SK-N-SH treated with all-trans-retinoic acid at 6 μM for 48 hours (cell line): ENCODE results near the gene EPHA1.

ENCODE experiments used
- ATAC-seq: fragments of 200-7000 bp; cut with Tn5 transposase; 3 replicates; pipeline ENCODE4 v1.9.1; 2020; ENCODE audit warnings: mild to moderate bottlenecking, moderate library complexity
- ARNTL ChIP-seq: fragments of 450-650 bp; formaldehyde crosslinking; IDR thresholded peaks from 2 replicates; pipeline ENCODE4 v1.5.0; 2020; ENCODE audit warnings: low read depth, mild to moderate bottlenecking, moderate library complexity, borderline replicate concordance
- CREB5 ChIP-seq: fragments of 250-450 bp; sonication (Bioruptor Pico); IDR thresholded peaks from 2 replicates; pipeline ENCODE4 v1.5.1; 2020; ENCODE audit warnings: low read depth, mild to moderate bottlenecking, moderate library complexity
- ESRRG ChIP-seq: fragments of 250-450 bp; sonication (Bioruptor Pico); IDR thresholded peaks from 2 replicates; pipeline ENCODE4 v1.6.1; 2021; ENCODE audit warnings: mild to moderate bottlenecking
- GLIS3 ChIP-seq: fragments of 250-450 bp; sonication (Bioruptor Pico); IDR thresholded peaks from 2 replicates; pipeline ENCODE4 v1.5.0; 2020; ENCODE audit warnings: mild to moderate bottlenecking, moderate library complexity
- OSR1 ChIP-seq: fragments of 250-450 bp; sonication (Bioruptor Pico); IDR thresholded peaks from 2 replicates; pipeline ENCODE4 v1.8.0; 2022; ENCODE audit warnings: moderate library complexity, mild to moderate bottlenecking, inconsistent platforms
- PPARA ChIP-seq: fragments of 250-450 bp; sonication (Bioruptor Pico); IDR thresholded peaks from 2 replicates; pipeline ENCODE4 v1.5.0; 2020; ENCODE audit warnings: mild to moderate bottlenecking, borderline replicate concordance
- RARB ChIP-seq: fragments of 250-450 bp; sonication (Bioruptor Pico); IDR thresholded peaks from 2 replicates; pipeline ENCODE4 v1.8.0; 2021; ENCODE audit warnings: mild to moderate bottlenecking, moderate library complexity
- SNAI2 ChIP-seq: fragments of 250-450 bp; sonication (Bioruptor Pico); IDR thresholded peaks from 2 replicates; pipeline ENCODE4 v1.5.0; 2020; ENCODE audit warnings: mild to moderate bottlenecking, moderate library complexity
- ZC3H10 ChIP-seq: fragments of 250-450 bp; sonication (Bioruptor Pico); IDR thresholded peaks from 2 replicates; pipeline ENCODE4 v1.5.1; 2021; ENCODE audit warnings: mild to moderate bottlenecking, moderate library complexity
- ZFP30 ChIP-seq: fragments of 450-650 bp; formaldehyde crosslinking; IDR thresholded peaks from 2 replicates; pipeline ENCODE4 v1.5.0; 2022; ENCODE audit warnings: mild to moderate bottlenecking, moderate library complexity
- ZNF565 ChIP-seq: fragments of 450-650 bp; formaldehyde crosslinking; conservative IDR thresholded peaks from 2 replicates; pipeline ENCODE4 v1.5.0; 2020; ENCODE audit warnings: low read depth, mild to moderate bottlenecking, moderate library complexity
- ZNF70 ChIP-seq: fragments of 450-650 bp; formaldehyde crosslinking; IDR thresholded peaks from 2 replicates; pipeline ENCODE4 v1.5.0; 2020; ENCODE audit warnings: mild to moderate bottlenecking, moderate library complexity
- TF ChIP-seq, protein P1 (sequence below): fragments of 250-450 bp; sonication (Bioruptor Pico); IDR thresholded peaks from 2 replicates; pipeline ENCODE4 v1.8.0; 2020; ENCODE audit warnings: mild to moderate bottlenecking, moderate library complexity, borderline replicate concordance
- TF ChIP-seq, protein P2 (sequence below): fragments of 250-450 bp; sonication (Bioruptor Pico); IDR thresholded peaks from 2 replicates; pipeline ENCODE4 v1.5.0; 2020; ENCODE audit warnings: mild to moderate bottlenecking, moderate library complexity

EPHA1 gene

DNA sequence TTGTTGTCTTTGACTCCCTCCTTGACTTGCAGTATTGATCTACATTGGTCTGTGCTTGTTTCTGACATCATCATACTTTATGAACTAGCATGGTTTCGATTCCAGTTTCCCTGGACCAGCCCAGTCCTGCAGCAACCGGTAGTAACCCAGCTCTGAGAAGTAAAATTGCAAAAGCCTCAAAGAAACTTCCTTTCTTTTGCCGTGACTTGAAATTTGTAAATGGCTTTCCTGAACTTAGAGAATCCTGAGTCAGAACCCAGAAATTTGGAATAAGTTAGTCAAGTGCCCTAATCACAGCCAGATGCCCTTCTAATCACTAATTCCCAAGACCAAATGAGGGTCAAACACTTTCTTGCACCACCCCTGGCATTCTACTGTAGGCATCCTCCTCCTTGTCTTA, 49.6 kb upstream of the EPHA1 start (continued):
- TF ChIP-seq, protein P1, sequence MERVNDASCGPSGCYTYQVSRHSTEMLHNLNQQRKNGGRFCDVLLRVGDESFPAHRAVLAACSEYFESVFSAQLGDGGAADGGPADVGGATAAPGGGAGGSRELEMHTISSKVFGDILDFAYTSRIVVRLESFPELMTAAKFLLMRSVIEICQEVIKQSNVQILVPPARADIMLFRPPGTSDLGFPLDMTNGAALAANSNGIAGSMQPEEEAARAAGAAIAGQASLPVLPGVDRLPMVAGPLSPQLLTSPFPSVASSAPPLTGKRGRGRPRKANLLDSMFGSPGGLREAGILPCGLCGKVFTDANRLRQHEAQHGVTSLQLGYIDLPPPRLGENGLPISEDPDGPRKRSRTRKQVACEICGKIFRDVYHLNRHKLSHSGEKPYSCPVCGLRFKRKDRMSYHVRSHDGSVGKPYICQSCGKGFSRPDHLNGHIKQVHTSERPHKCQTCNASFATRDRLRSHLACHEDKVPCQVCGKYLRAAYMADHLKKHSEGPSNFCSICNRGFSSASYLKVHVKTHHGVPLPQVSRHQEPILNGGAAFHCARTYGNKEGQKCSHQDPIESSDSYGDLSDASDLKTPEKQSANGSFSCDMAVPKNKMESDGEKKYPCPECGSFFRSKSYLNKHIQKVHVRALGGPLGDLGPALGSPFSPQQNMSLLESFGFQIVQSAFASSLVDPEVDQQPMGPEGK (CRISPR knock-in tag): no peak
- TF ChIP-seq ZNF70 (CRISPR knock-in tag) (no peak), PPARA (no peak), SNAI2 (CRISPR knock-in tag) (no peak), RARB (CRISPR knock-in tag) (no peak), ZC3H10 (CRISPR knock-in tag) (no peak), ARNTL (CRISPR knock-in tag) (no peak)

DNA sequence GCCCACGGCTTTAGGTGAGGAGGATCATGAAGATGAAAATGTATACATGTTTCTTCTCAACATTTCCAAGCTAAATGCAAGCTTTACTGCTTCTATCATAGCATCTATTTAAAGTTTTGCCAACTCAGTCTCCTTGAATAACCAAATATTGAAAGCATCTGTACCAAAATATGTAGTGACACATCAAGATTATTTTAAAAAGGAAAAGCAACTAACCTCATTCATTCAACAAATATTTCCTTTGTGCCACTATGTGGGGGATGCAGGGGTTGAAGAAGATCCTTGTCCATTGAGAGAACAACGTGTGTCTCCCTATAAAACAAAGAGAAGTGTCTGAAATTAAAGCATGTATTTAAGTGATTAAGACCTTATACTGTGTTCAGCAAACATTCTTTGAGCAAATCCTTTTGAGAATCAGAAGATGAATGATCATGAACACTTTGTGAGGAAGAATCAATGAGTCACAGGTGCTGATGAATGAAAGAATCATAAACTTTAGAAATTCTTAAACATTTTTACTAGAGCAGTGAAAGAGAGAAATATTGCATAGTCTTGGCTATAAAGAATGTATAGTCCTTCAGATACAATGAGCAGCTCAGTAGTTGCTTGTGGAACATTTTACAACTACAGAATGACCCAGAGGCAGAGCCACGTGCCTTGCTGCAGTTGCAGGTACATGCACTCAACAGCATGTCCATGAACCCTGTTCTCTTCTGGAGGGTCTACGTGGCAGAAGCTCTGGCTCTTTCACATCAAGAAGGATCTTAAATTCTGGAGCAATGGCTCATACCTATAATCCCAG, 48.5 kb upstream of the EPHA1 start:
- TF ChIP-seq ARNTL (CRISPR knock-in tag) (no peak), SNAI2 (CRISPR knock-in tag) (no peak), ESRRG (CRISPR knock-in tag) (no peak)
- TF ChIP-seq, protein P2, sequence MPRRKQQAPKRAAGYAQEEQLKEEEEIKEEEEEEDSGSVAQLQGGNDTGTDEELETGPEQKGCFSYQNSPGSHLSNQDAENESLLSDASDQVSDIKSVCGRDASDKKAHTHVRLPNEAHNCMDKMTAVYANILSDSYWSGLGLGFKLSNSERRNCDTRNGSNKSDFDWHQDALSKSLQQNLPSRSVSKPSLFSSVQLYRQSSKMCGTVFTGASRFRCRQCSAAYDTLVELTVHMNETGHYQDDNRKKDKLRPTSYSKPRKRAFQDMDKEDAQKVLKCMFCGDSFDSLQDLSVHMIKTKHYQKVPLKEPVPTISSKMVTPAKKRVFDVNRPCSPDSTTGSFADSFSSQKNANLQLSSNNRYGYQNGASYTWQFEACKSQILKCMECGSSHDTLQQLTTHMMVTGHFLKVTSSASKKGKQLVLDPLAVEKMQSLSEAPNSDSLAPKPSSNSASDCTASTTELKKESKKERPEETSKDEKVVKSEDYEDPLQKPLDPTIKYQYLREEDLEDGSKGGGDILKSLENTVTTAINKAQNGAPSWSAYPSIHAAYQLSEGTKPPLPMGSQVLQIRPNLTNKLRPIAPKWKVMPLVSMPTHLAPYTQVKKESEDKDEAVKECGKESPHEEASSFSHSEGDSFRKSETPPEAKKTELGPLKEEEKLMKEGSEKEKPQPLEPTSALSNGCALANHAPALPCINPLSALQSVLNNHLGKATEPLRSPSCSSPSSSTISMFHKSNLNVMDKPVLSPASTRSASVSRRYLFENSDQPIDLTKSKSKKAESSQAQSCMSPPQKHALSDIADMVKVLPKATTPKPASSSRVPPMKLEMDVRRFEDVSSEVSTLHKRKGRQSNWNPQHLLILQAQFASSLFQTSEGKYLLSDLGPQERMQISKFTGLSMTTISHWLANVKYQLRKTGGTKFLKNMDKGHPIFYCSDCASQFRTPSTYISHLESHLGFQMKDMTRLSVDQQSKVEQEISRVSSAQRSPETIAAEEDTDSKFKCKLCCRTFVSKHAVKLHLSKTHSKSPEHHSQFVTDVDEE (CRISPR knock-in tag): no peak

DNA sequence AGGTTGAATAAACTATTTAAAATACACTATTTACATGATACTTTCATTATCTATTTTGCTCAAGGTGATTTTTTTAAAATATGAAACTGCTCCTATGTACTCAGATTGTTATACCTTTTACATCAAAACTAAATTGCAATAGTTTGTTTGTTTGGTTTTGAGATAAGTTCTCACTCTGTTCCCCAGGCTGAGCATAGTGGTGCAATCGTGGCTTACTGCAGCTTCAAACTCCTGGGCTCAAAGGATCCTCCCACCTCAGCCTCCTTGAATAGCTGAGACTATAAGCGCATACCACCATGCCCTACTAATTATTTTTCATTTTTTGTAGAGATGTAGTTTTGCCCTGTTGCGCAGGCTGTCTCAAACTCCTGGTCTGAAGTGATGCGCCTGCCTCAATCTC, 47.3 kb upstream of the EPHA1 start:
- TF ChIP-seq CREB5 (CRISPR knock-in tag) (no peak), GLIS3 (CRISPR knock-in tag) (no peak), ESRRG (CRISPR knock-in tag) (no peak), ZFP30 (no peak), ARNTL (CRISPR knock-in tag) (no peak)
- TF ChIP-seq, protein P2 (CRISPR knock-in tag): no peak
- ATAC-seq: no peak

More for the DNA sequence above, 48.5 kb upstream of the EPHA1 start:
- peak; percentile 47 for ATAC-seq

- TF ChIP-seq, protein P2 (CRISPR knock-in tag): no peak
- TF ChIP-seq OSR1 (CRISPR knock-in tag): no peak
- TF ChIP-seq ZNF565 (CRISPR knock-in tag): no peak
- no peak for TF ChIP-seq GLIS3 (CRISPR knock-in tag)
- TF ChIP-seq, all 23 proteins: peak for 0
Observed at GRCh38 chr7:143455491-143455890, 46.8 kb upstream of the EPHA1 start.

More at GRCh38 chr7:143455491-143455890, 46.8 kb upstream of the EPHA1 start:
- ATAC-seq: no peak
